Naive thymus-derived CD4-positive, alpha-beta T cell (primary cell): ENCODE results near the gene HJV. TPM values are rescaled to one million over a fixed set of nuclear protein-coding genes. Genes with fewer than 3 reads are reported as not detected.

Experiments
- ATAC-seq: fragments of 150-1000 bp; cut with Tn5 transposase; 2 replicates; pipeline ENCODE4 v1.10.0; 2021; ENCODE audit warnings: mild to moderate bottlenecking, moderate library complexity
- CTCF ChIA-PET: fragments of 350-600 bp; sonication (Branson Sonifier 250); formaldehyde crosslinking; loops from one replicate; lab custom pipeline; 2021; ENCODE audit warnings: antibody characterized with exemption; lab: Charles Lee
- POLR2A ChIA-PET: fragments of 350-600 bp; sonication (Branson Sonifier 250); formaldehyde crosslinking; loops from one replicate; lab custom pipeline; 2021; ENCODE audit warnings: antibody characterized with exemption, inconsistent platforms; lab: Charles Lee
- DNase-seq, 9 donors: peaks; one replicate each; pipeline versions ENCODE4 v3.0.0 to v3.0.0-alpha.2; 2020 to 2022; ENCODE audit warnings: mixed read lengths in 1 of 9
- H3K27ac ChIP-seq: one replicate; pipeline ENCODE4 v1.7.0; 2013; ENCODE audit warnings: mild to moderate bottlenecking, low read depth, low read length, moderate library complexity
- H3K27me3 ChIP-seq, 2 donors: one replicate each; pipeline ENCODE4 v1.7.0; 2013; ENCODE audit warnings: low read length in 2 of 2, mild to moderate bottlenecking in 2 of 2, moderate library complexity in 2 of 2; ENCODE audit not compliant: control insufficient read depth in 2 of 2, insufficient read depth in 2 of 2
- H3K36me3 ChIP-seq, 3 experiments: 1 replicate in 2 of 3; 2 replicates in 1 of 3; pipeline ENCODE4 v1.7.0; 2013; ENCODE audit warnings: low read length in 3 of 3, mild to moderate bottlenecking in 3 of 3, moderate library complexity in 1 of 3; ENCODE audit not compliant: insufficient read depth in 3 of 3, control insufficient read depth in 2 of 3
- H3K4me1 ChIP-seq, 2 donors: one replicate each; pipeline ENCODE4 v1.7.0; 2013; ENCODE audit warnings: low read length in 2 of 2, mild to moderate bottlenecking in 2 of 2, moderate library complexity in 1 of 2; ENCODE audit not compliant: control insufficient read depth in 2 of 2, insufficient read depth in 2 of 2
- H3K4me3 ChIP-seq: 2 replicates; pipeline ENCODE4 v1.7.0; 2013; ENCODE audit warnings: mild to moderate bottlenecking, low read length
- H3K9me3 ChIP-seq, 3 experiments: 1 replicate in 2 of 3; 2 replicates in 1 of 3; pipeline ENCODE4 v1.7.0; 2013; ENCODE audit warnings: low read length in 3 of 3; ENCODE audit not compliant: control insufficient read depth in 2 of 3
- H3K27ac Mint-ChIP-seq, 9 donors: one replicate each; pipeline ENCODE4 v1.8.0; 2020 to 2022; ENCODE audit warnings: mixed read lengths in 9 of 9, mild to moderate bottlenecking in 8 of 9, moderate library complexity in 5 of 9, inconsistent platforms in 2 of 9
- H3K27me3 Mint-ChIP-seq, 5 donors: one replicate each; pipeline ENCODE4 v1.8.0; 2021 to 2022; ENCODE audit warnings: mixed read lengths in 5 of 5, mild to moderate bottlenecking in 1 of 5
- H3K36me3 Mint-ChIP-seq, 5 donors: one replicate each; pipeline ENCODE4 v1.8.0; 2020 to 2022; ENCODE audit warnings: mixed read lengths in 5 of 5, mild to moderate bottlenecking in 3 of 5, inconsistent platforms in 1 of 5
- H3K4me1 Mint-ChIP-seq, 7 donors: one replicate each; pipeline ENCODE4 v1.8.0; 2020 to 2022; ENCODE audit warnings: mixed read lengths in 7 of 7, mild to moderate bottlenecking in 3 of 7, inconsistent platforms in 1 of 7
- H3K4me3 Mint-ChIP-seq, 10 donors: one replicate each; pipeline ENCODE4 v1.8.0; 2020 to 2022; ENCODE audit warnings: mild to moderate bottlenecking in 10 of 10, mixed read lengths in 10 of 10, moderate library complexity in 6 of 10, inconsistent platforms in 2 of 10
- H3K9me3 Mint-ChIP-seq, 11 donors: one replicate each; pipeline ENCODE4 v1.8.0; 2020 to 2022; ENCODE audit warnings: mixed read lengths in 11 of 11, mild to moderate bottlenecking in 4 of 11, inconsistent platforms in 1 of 11, moderate library complexity in 1 of 11
- intact Hi-C, 2 donors: fragments of 100-400 bp; cut with micrococcal nuclease; formaldehyde crosslinking; loops; one replicate each; pipeline ENCODE4 v1.15.1; 2023
- polyA plus RNA-seq, 2 donors: library from polyadenylated mRNA; unstranded; fragments of 300-500 nt; fragmentation: Illumina TruSeq; gene quantifications; one replicate each; pipeline ENCODE4 v1.2.3, GENCODE V29; 2021
- total RNA-seq, 6 experiments: library from RNA in 5 of 6; stranded (reverse) in 5 of 6; gene quantifications; 1 replicate in 5 of 6; 2 replicates in 1 of 6; pipeline ENCODE4 v1.2.3 and lab custom pipeline; 2021 to 2026

Gene HJV
- total and polyA plus RNA-seq, 7 experiments from 2014 or later, result not detected

DNA sequence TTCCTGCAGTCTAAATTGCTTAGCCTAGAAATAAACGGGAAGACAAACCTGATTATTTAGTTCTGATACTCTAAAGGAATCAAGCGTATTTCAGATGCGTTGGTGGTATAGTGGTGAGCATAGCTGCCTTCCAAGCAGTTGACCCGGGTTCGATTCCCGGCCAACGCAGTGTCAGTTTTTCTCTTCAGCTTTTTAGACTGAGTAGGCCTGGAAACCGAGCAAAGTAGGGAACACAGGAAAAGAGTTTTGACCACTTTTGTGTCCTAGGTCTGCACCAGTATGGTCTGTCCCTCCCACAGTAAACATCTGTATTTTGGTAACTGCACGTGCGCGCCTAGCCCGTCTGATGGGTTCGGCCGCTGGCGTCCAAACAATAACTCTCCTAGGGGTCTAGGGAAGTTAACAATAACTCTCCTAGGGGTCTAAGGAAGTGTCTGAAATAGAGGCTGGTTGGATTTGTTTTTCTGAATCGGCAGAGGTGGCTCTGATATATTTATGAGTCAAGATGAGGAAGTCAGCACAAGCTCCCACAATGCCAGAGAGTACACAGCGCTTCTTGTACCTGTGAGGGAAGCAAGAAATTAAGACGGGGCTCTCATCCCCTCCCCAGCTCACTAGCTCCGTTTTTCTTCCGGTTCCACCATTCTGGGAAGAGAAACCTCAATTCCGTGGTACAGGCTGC, 15.6 kb upstream of the HJV start:
- DNase-seq, result peak; percentile 52 to 88 (median 83)
- CTCF ChIA-PET, result interaction anchor here (0.7 to 1.8 kb wide), 8 partner anchors 13 to 192 kb away, joined by 3 to 6 read pairs (median 4); partner anchors contain the start of genes ANKRD34A, LIX1L, NUDT17 and POLR3GL
- H3K4me3 ChIP-seq, result peak overlapping the region; percentile 87

DNA sequence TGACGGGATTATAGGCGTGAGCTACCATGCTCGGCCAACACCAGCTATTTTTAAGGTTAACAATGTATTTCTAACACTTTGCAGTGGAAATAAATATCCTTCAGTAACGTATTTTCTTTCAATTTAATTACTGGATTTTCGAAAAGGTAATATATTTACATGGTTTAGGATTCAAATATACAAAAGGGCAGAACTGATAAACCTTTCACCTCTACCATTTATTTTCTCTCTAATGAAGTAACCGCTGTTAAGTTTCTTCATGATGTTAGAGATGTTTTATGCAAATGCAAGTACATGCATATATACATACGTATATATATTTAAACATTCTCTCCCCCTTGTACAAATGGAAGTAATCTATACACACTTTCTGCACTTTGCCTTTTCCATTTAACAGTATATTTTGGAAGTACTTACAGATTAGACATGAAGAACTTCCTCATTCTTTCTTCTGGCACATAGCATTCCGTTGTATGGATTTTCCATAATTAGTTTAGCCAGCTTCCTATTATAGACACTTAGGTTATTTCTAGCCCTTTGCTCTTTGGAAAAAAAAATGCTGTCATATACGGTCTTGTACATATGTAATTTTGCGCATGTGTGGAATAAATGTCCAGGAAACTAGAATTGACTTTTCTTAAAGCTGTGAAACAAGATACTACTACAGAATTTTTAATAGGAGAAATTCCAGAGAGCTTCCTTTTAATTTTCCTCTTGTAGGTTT, 14.9 kb upstream of the HJV start:
- ATAC-seq (no peak), DNase-seq (peak in 1 of 9 donors; percentile 42)
- Histone ChIP-seq H3K27ac (peak overlapping the region; percentile 69), H3K4me3 (peak overlapping the region; percentile 87), H3K27me3 (no peaks in the 10 kb centered on the region), H3K9me3 (no peaks in the 10 kb centered on the region), H3K36me3 (peaks cover 0 to 4% (median 0%) of the 10 kb centered on the region in 3 experiments), H3K4me1 (peaks cover 0 to 6% of the 10 kb centered on the region in 2 donors)
- POLR2A ChIA-PET, result interaction anchor here (0.6 to 6.4 kb wide), 16 partner anchors 13 to 212 kb away, joined by 3 to 109 read pairs (median 10); partner anchors contain the start of genes ANKRD34A, LIX1L, PEX11B and PIAS3
- Mint-ChIP-seq H3K4me1 (peaks cover 7 to 49% (median 39%) of the 10 kb centered on the region in 7 donors), H3K27ac (peak overlapping the region; percentile 93 to 100 (median 98)), H3K4me3 (peak overlapping the region; percentile 95 to 99 (median 97)), H3K27me3 (peaks cover 0 to 32% (median 0%) of the 10 kb centered on the region in 5 donors), H3K36me3 (peaks cover 0 to 9% (median 0%) of the 10 kb centered on the region in 5 donors), H3K9me3 (peaks cover 0 to 31% (median 0%) of the 10 kb centered on the region in 11 donors)
- CTCF ChIA-PET, result interaction anchor here (0.7 to 1.5 kb wide), 7 partner anchors 16 to 191 kb away, joined by 3 to 4 read pairs (median 3); partner anchors contain the start of genes ANKRD34A, LIX1L, NUDT17 and POLR3GL
- intact Hi-C loops, result no loop called here

More for the DNA sequence above, 15.6 kb upstream of the HJV start:
- Mint-ChIP-seq H3K36me3 (peaks cover 0 to 9% (median 0%) of the 10 kb centered on the region in 5 donors), H3K27ac (peak overlapping the region; percentile 93 to 100 (median 98)), H3K27me3 (peaks cover 0 to 32% (median 0%) of the 10 kb centered on the region in 5 donors), H3K4me3 (peak overlapping the region; percentile 95 to 99 (median 97)), H3K4me1 (peaks cover 7 to 49% (median 39%) of the 10 kb centered on the region in 7 donors), H3K9me3 (peaks cover 0 to 31% (median 0%) of the 10 kb centered on the region in 11 donors)
- peaks cover 0 to 4% (median 0%) of the 10 kb centered on the region in 3 experiments for H3K36me3 ChIP-seq
- intact Hi-C loops, result loop anchor here in 1 of 2 donors (1.0 kb wide), 2 partner anchors 15 to 110 kb away; partner anchors contain the start of gene RBM8A
- peak overlapping the region; percentile 69 for H3K27ac ChIP-seq
- POLR2A ChIA-PET, result interaction anchor here (1.0 to 6.4 kb wide), 17 partner anchors 12 to 213 kb away, joined by 3 to 109 read pairs (median 9); partner anchors contain the start of genes ANKRD34A, LIX1L, PEX11B and PIAS3
- peak; percentile 66 for ATAC-seq
- H3K4me1 ChIP-seq, result peaks cover 0 to 6% of the 10 kb centered on the region in 2 donors
- H3K27me3 ChIP-seq, result no peaks in the 10 kb centered on the region
- no peaks in the 10 kb centered on the region for H3K9me3 ChIP-seq

DNA sequence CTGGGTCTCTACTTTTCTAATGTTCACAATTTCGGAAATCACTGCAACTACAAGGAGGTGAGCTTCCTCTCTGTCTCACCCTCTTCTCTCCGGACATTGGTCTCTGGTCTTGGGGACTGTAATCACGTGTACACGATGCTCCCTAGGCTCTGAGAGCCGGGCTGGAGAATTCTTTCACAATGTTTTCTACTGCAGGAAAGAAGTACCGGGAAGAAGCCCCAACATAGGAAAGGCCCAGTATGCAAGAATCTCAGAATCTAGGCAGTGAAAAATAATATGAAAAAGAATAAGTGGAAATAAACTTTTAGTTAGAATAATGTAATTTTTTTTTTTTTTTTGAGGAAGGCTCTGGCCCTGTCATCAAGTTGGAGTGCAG, 13.5 kb upstream of the HJV start:
- no peak for ATAC-seq
- Histone ChIP-seq H3K36me3 (peaks cover 0 to 4% (median 0%) of the 10 kb centered on the region in 3 experiments), H3K9me3 (no peaks in the 10 kb centered on the region), H3K4me1 (peaks cover 0 to 6% of the 10 kb centered on the region in 2 donors), H3K27me3 (no peaks in the 10 kb centered on the region), H3K27ac (no peak overlapping the region), H3K4me3 (no peak overlapping the region)
- peaks cover 0 to 9% (median 0%) of the 10 kb centered on the region in 5 donors for H3K36me3 Mint-ChIP-seq
- peaks cover 7 to 49% (median 36%) of the 10 kb centered on the region in 7 donors for H3K4me1 Mint-ChIP-seq
- intact Hi-C loops, result loop anchor here (1.0 to 2.0 kb wide), 4 partner anchors 58 to 176 kb away; partner anchors contain the start of genes PIAS3 (in 1 of the 2) and RBM8A (in 1 of the 2)
- H3K27me3 Mint-ChIP-seq, result peaks cover 0 to 36% (median 4%) of the 10 kb centered on the region in 5 donors
- H3K27ac Mint-ChIP-seq, result peak overlapping the region; percentile 82 to 100 (median 95)
- ChIA-PET CTCF (interaction anchor here (1.0 to 1.4 kb wide), 2 partner anchors 14 to 57 kb away, joined by 3 to 5 read pairs; partner anchors contain the start of gene HJV), POLR2A (interaction anchor here (0.6 to 6.4 kb wide), 11 partner anchors 14 to 176 kb away, joined by 3 to 109 read pairs (median 11); partner anchors contain the start of genes ANKRD34A, LIX1L, PIAS3 and POLR3GL)
- no peak for DNase-seq
- peak overlapping the region; percentile 81 to 99 (median 96) for H3K4me3 Mint-ChIP-seq
- H3K9me3 Mint-ChIP-seq, result peaks cover 0 to 31% (median 0%) of the 10 kb centered on the region in 11 donors

DNA sequence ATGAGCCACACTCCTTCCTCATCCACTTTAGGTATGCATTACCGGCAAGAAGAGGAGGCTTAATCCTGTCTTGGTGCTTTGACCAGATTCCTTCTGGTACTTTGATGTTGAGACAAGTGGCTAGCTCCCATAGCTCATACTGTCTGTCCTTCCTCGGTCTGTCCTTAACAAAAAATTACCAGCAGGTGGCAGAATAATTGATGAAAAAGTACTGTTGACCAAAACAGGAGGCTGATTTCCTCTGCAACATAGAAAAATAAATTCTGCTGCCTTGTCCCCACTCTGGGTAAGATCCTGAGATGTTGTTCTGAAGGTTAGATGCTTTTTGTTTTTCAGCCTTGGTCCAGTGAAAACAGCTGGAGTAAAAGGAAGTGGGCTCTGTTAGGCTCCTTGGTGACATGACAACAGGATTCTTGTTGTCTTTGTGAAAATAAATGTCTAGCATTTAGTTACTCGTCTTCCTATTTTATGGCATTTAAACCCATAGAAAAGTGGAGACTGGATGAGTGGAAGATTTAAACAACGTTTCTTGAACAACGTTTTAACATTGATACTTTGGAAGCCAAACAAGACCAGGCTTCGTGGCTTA, 11.2 kb upstream of the HJV start:
- ChIA-PET POLR2A (interaction anchor here (0.6 to 3.3 kb wide), 5 partner anchors 14 to 157 kb away, joined by 3 to 12 read pairs (median 4); partner anchors contain the start of genes ANKRD34A and POLR3GL), CTCF (interaction anchor here (0.8 to 1.1 kb wide), 5 partner anchors 19 to 204 kb away, joined by 3 to 9 read pairs (median 6); no protein-coding TSS in a partner anchor)
- peaks cover 0 to 7% (median 0%) of the 10 kb centered on the region in 5 donors for H3K36me3 Mint-ChIP-seq
- peaks cover 0 to 30% (median 6%) of the 10 kb centered on the region in 5 donors for H3K27me3 Mint-ChIP-seq
- H3K27me3 ChIP-seq, result no peaks in the 10 kb centered on the region
- intact Hi-C loops, result no loop called here
- peaks cover 0 to 4% (median 0%) of the 10 kb centered on the region in 3 experiments for H3K36me3 ChIP-seq
- H3K4me3 Mint-ChIP-seq, result no peak overlapping the region
- H3K4me1 Mint-ChIP-seq, result peaks cover 6 to 36% (median 26%) of the 10 kb centered on the region in 7 donors
- no peak overlapping the region for H3K27ac ChIP-seq
- H3K9me3 Mint-ChIP-seq, result peaks cover 0 to 21% (median 0%) of the 10 kb centered on the region in 11 donors
- no peaks in the 10 kb centered on the region for H3K9me3 ChIP-seq
- no peaks in the 10 kb centered on the region for H3K4me1 ChIP-seq
- no peak overlapping the region for H3K4me3 ChIP-seq
- peak in 3 of 9 donors; percentile 19 to 27 (median 25) for DNase-seq
- H3K27ac Mint-ChIP-seq, result peak overlapping the region in 4 of 9 donors; percentile 14 to 33 (median 30)
- ATAC-seq, result no peak

DNA sequence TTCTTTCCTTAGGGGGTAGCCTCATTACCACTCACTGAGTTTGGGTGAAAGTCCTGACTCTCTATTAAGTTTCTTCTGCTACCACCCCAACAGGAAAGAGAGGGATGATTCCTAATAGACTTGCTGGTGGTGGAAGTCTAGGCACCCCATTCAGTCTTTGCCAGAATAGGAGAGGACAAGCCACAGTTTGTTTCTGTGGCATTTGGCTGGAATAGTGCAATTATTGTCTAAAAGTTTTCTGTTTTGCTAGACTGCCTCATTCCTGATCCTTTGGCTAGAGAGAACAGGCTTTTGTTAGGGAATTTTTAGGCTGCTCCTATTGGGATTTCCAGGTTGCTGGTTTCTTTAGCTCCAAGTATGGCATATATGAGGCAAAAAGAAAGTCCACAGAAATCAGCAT, 9.9 kb upstream of the HJV start:
- CTCF ChIA-PET, result interaction anchor here (0.8 to 1.1 kb wide), 2 partner anchors 9 to 27 kb away, joined by 4 read pairs; no protein-coding TSS in a partner anchor
- Mint-ChIP-seq H3K36me3 (no peaks in the 10 kb centered on the region), H3K9me3 (peaks cover 0 to 10% (median 0%) of the 10 kb centered on the region in 11 donors), H3K27ac (no peak overlapping the region), H3K4me3 (no peak overlapping the region), H3K4me1 (peaks cover 4 to 24% (median 18%) of the 10 kb centered on the region in 7 donors), H3K27me3 (peaks cover 0 to 23% (median 5%) of the 10 kb centered on the region in 5 donors)
- H3K4me1 ChIP-seq, result no peaks in the 10 kb centered on the region
- DNase-seq (no peak), ATAC-seq (no peak)
- no peaks in the 10 kb centered on the region for H3K36me3 ChIP-seq
- H3K27ac ChIP-seq, result no peak overlapping the region
- H3K4me3 ChIP-seq, result no peak overlapping the region
- no peaks in the 10 kb centered on the region for H3K9me3 ChIP-seq
- intact Hi-C loops, result no loop called here
- H3K27me3 ChIP-seq, result no peaks in the 10 kb centered on the region
- POLR2A ChIA-PET, result interaction anchor here (1.6 to 3.3 kb wide), 2 partner anchors 21 to 67 kb away, joined by 8 to 12 read pairs; partner anchors contain the start of genes ANKRD34A and POLR3GL
